Neural crest cell (in vitro differentiated cells): Measurements from ENCODE around the gene DDIAS. TPM values are rescaled to one million over a fixed set of nuclear protein-coding genes. Genes with fewer than 3 reads are reported as not detected.

Experiments
- DNase-seq: peaks from one replicate; pipeline ENCODE4 v3.0.0; 2021; ENCODE audit warnings: low read depth, mixed read lengths, low spot score
- H3K27ac Mint-ChIP-seq: one replicate; pipeline ENCODE4 v1.8.0; 2021; ENCODE audit warnings: mild to moderate bottlenecking, mixed read lengths; ENCODE audit not compliant: unreplicated experiment
- H3K27me3 Mint-ChIP-seq: 2 replicates; pipeline ENCODE4 v1.8.0; 2021; ENCODE audit warnings: low read depth, mild to moderate bottlenecking, mixed read lengths
- H3K36me3 Mint-ChIP-seq: 2 replicates; pipeline ENCODE4 v1.8.0; 2021; ENCODE audit warnings: low read depth, mild to moderate bottlenecking, mixed read lengths
- H3K4me1 Mint-ChIP-seq: 2 replicates; pipeline ENCODE4 v1.8.0; 2021; ENCODE audit warnings: mixed read lengths
- H3K4me3 Mint-ChIP-seq: one replicate; pipeline ENCODE4 v1.8.0; 2021; ENCODE audit warnings: mild to moderate bottlenecking, mixed read lengths
- H3K9me3 Mint-ChIP-seq: 2 replicates; pipeline ENCODE4 v1.8.0; 2021; ENCODE audit warnings: mixed read lengths
- total RNA-seq: library from RNA; stranded (reverse); gene quantifications from 2 replicates; pipeline ENCODE4 v1.2.1, GENCODE V29; 2021
- TF ChIP-seq, protein P1 (sequence below): fragments of 200-600 bp; sonication (generic); conservative IDR thresholded peaks from 2 replicates; pipeline ENCODE4 v1.5.0; 2021; ENCODE audit warnings: antibody characterized with exemption, mild to moderate bottlenecking

Gene DDIAS
- total RNA-seq, 1 donor from 2014 or later: 23.2 TPM

DNA sequence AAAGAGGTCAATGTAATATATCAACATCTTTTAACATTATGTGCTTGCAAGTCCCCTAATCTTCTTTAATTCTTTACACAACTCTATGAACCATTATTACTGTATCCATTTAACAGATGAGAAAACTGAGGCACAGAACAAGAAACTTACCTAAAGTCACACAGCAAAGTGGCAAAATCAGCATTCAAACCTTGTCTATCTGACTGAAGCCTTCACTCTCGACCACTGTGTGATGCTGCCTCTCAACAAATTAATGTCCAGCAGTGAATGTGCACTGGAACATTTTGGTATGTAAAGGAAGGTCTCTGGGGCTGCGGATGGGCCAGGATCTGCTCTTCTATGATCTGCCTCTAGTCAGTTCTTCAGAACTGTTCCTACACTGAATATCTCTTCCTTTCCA lies 43.4 kb upstream of the DDIAS start:
- peak overlapping the region; percentile 21 for H3K27ac Mint-ChIP-seq

DNA sequence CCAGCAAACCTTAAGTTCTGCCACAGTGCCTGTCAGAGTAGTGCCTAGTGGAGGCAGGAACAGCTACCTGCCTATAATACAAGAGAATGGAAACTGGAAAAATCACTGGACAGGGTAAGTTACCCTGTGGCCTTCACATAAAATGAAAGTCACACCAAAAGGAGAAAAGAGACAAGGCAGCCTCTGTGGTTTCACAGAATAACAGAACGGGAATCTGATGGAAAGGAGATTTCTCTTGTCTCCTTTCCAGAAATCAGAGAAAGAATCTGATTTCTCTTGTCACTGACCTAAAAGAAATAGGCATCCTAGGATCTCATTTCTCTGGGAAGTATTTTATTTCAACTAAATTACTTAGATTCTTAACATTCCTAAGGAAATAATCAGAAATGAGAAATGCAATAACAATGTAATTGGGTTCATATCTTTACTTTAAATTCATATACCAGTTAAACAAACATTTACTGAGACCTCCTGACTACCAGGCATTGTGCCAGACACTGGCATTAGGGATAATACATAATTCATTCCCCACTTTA lies 42.9 kb upstream of the DDIAS start:
- peaks cover 16% of the 10 kb centered on the region for H3K36me3 Mint-ChIP-seq
- DNase-seq: no peak
- H3K27ac Mint-ChIP-seq: peak overlapping the region; percentile 21
- no peaks in the 10 kb centered on the region for H3K27me3 Mint-ChIP-seq
- H3K4me3 Mint-ChIP-seq: no peak overlapping the region
- TF ChIP-seq, protein P1, sequence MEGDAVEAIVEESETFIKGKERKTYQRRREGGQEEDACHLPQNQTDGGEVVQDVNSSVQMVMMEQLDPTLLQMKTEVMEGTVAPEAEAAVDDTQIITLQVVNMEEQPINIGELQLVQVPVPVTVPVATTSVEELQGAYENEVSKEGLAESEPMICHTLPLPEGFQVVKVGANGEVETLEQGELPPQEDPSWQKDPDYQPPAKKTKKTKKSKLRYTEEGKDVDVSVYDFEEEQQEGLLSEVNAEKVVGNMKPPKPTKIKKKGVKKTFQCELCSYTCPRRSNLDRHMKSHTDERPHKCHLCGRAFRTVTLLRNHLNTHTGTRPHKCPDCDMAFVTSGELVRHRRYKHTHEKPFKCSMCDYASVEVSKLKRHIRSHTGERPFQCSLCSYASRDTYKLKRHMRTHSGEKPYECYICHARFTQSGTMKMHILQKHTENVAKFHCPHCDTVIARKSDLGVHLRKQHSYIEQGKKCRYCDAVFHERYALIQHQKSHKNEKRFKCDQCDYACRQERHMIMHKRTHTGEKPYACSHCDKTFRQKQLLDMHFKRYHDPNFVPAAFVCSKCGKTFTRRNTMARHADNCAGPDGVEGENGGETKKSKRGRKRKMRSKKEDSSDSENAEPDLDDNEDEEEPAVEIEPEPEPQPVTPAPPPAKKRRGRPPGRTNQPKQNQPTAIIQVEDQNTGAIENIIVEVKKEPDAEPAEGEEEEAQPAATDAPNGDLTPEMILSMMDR: no peak
- H3K4me1 Mint-ChIP-seq: no peaks in the 10 kb centered on the region
- peaks cover 7% of the 10 kb centered on the region for H3K9me3 Mint-ChIP-seq

More for the DNA sequence above, 43.4 kb upstream of the DDIAS start:
- TF ChIP-seq, protein P1: no peak
- Mint-ChIP-seq H3K4me3 (no peak overlapping the region), H3K9me3 (peaks cover 7% of the 10 kb centered on the region), H3K27me3 (no peaks in the 10 kb centered on the region), H3K4me1 (no peaks in the 10 kb centered on the region), H3K36me3 (peaks cover 18% of the 10 kb centered on the region)
- DNase-seq: no peak

DNA sequence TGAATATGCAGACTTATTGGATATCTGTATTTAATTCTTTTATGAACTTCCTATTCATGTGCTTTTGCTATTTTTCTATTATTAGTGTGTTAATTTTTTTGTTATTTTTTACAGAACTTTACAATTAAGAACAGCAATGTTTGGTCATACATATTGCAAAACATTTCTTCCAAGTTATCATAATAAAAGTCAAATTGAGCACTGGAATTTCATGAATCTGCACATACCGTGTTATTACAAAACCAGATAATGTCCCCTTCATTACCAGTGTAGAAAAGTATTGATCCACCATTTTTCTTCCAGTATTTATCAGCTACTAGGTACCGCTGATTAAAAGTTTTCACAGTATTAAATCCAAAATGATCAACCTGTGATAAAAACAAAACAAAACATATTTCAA lies 41.8 kb upstream of the DDIAS start:
- Mint-ChIP-seq H3K9me3 (peaks cover 2% of the 10 kb centered on the region), H3K27me3 (no peaks in the 10 kb centered on the region), H3K36me3 (peaks cover 10% of the 10 kb centered on the region), H3K27ac (no peak overlapping the region), H3K4me1 (peaks cover 5% of the 10 kb centered on the region), H3K4me3 (no peak overlapping the region)
- TF ChIP-seq, protein P1: no peak
- no peak for DNase-seq

DNA sequence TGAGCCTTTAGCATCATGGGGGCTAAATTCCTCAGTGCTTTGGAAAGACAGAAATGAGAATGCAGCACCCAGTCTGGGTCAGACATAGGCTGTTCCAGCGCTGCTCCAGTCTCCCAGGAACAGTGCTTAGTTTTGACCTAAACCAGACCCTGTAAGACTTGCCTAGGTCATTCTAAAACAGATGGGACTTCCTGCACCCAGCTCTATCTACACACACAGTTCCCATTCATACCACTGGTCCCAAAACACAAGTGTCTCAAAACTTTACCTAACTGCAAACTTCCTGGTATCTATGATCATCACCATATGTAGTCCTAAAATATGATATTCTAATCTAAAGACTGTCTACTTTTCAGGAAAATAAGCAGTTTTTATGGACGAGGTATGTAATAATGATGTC lies 39.2 kb upstream of the DDIAS start:
- no peak overlapping the region for H3K4me3 Mint-ChIP-seq
- peaks cover 7% of the 10 kb centered on the region for H3K4me1 Mint-ChIP-seq
- TF ChIP-seq, protein P1: no peak
- DNase-seq: no peak
- no peaks in the 10 kb centered on the region for H3K9me3 Mint-ChIP-seq
- no peaks in the 10 kb centered on the region for H3K27me3 Mint-ChIP-seq
- peaks cover 2% of the 10 kb centered on the region for H3K36me3 Mint-ChIP-seq
- H3K27ac Mint-ChIP-seq: no peak overlapping the region

DNA sequence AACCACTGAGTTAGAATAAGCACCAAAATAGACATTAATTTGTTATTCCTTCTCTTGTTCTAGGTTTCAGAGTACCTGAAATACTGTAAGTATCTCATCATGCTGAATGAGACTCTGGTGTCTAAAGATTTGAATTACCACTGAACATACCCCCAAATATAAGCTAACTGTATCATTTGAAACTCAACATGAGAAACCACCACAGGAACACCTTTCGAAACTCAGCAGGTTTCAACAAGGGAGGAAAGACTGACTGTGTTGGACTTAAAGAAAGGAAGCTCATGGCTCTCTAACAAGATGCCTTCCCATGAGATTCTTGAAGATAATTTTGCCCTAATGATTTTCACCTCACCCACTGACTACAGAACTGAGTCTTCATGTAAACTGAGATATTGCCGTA lies 38.3 kb upstream of the DDIAS start:
- H3K9me3 Mint-ChIP-seq: no peaks in the 10 kb centered on the region
- TF ChIP-seq, protein P1: no peak
- H3K4me1 Mint-ChIP-seq: peaks cover 11% of the 10 kb centered on the region
- H3K36me3 Mint-ChIP-seq: no peaks in the 10 kb centered on the region
- no peak overlapping the region for H3K4me3 Mint-ChIP-seq
- H3K27me3 Mint-ChIP-seq: no peaks in the 10 kb centered on the region
- no peak overlapping the region for H3K27ac Mint-ChIP-seq
- no peak for DNase-seq
